ENCODE measurements around the gene KIF26A. TPM values are rescaled to one million over a fixed set of nuclear protein-coding genes. Genes with fewer than 3 reads are reported as not detected.

KIF26A gene
- polyA plus RNA-seq, 1 experiment: 0.10 TPM

GRCh38 chr14:104140213-104140462 lies 1.8 kb downstream of the KIF26A start:
- CTCF ChIA-PET: interaction anchor here (0.9 kb wide), 1 partner anchor 424 kb away, joined by 3 read pairs; no protein-coding TSS in a partner anchor
- TF ChIP-seq CTCF (IDR thresholded peaks at IDR 0.05; ENCODE audit: insufficient read depth, low read depth, low read length): no peak
- Histone ChIP-seq H3K4me3 (ENCODE audit: low read depth, low read length) (no peak overlapping the region), H3K27me3 (ENCODE audit: control insufficient read depth, insufficient read depth, low read length) (peaks cover 24% of the 10 kb centered on the region), H3K36me3 (ENCODE audit: control insufficient read depth, insufficient read depth, low read length) (no peaks in the 10 kb centered on the region)
- POLR2A ChIA-PET: no interaction called here
- no peak for DNase-seq (ENCODE audit: low read depth)

GRCh38 chr14:104140463-104141331 lies 2.3 kb downstream of the KIF26A start:
- Histone ChIP-seq H3K36me3 (ENCODE audit: control insufficient read depth, insufficient read depth, low read length) (no peaks in the 10 kb centered on the region), H3K4me3 (ENCODE audit: low read depth, low read length) (no peak overlapping the region), H3K27me3 (ENCODE audit: control insufficient read depth, insufficient read depth, low read length) (peaks cover 22% of the 10 kb centered on the region)
- ChIA-PET POLR2A (no interaction called here), CTCF (interaction anchor here (0.9 kb wide), 1 partner anchor 424 kb away, joined by 3 read pairs; no protein-coding TSS in a partner anchor)
- no peak for DNase-seq (ENCODE audit: low read depth)
- TF ChIP-seq CTCF (IDR thresholded peaks at IDR 0.05; ENCODE audit: insufficient read depth, low read depth, low read length): no peak

- Histone ChIP-seq H3K27me3 (ENCODE audit: control insufficient read depth, insufficient read depth, low read length) (peaks cover 16% of the 10 kb centered on the region), H3K4me3 (ENCODE audit: low read depth, low read length) (no peak overlapping the region), H3K36me3 (ENCODE audit: control insufficient read depth, insufficient read depth, low read length) (no peaks in the 10 kb centered on the region)
- POLR2A ChIA-PET: no interaction called here
- no peak for DNase-seq (ENCODE audit: low read depth)
- CTCF ChIA-PET: interaction anchor here (1.4 kb wide), 1 partner anchor 422 kb away, joined by 6 read pairs; no protein-coding TSS in a partner anchor
- no peak for TF ChIP-seq CTCF (IDR thresholded peaks at IDR 0.05; ENCODE audit: insufficient read depth, low read depth, low read length)
Observed at GRCh38 chr14:104141621-104142091, 3.3 kb downstream of the KIF26A start.

GRCh38 chr14:104142136-104142945 lies 4.0 kb downstream of the KIF26A start:
- Histone ChIP-seq H3K36me3 (ENCODE audit: control insufficient read depth, insufficient read depth, low read length) (no peaks in the 10 kb centered on the region), H3K27me3 (ENCODE audit: control insufficient read depth, insufficient read depth, low read length) (peaks cover 10% of the 10 kb centered on the region), H3K4me3 (ENCODE audit: low read depth, low read length) (no peak overlapping the region)
- POLR2A ChIA-PET: no interaction called here
- no peak for TF ChIP-seq CTCF (IDR thresholded peaks at IDR 0.05; ENCODE audit: insufficient read depth, low read depth, low read length)
- CTCF ChIA-PET: interaction anchor here (1.4 kb wide), 1 partner anchor 422 kb away, joined by 6 read pairs; no protein-coding TSS in a partner anchor
- DNase-seq (ENCODE audit: low read depth): no peak

- POLR2A ChIA-PET: no interaction called here
- no peak for TF ChIP-seq CTCF (IDR thresholded peaks at IDR 0.05; ENCODE audit: insufficient read depth, low read depth, low read length)
- DNase-seq (ENCODE audit: low read depth): no peak
- CTCF ChIA-PET: no interaction called here
- Histone ChIP-seq H3K4me3 (ENCODE audit: low read depth, low read length) (no peak overlapping the region), H3K27me3 (ENCODE audit: control insufficient read depth, insufficient read depth, low read length) (peaks cover 6% of the 10 kb centered on the region; the same call in 1 of the 2 replicates), H3K36me3 (ENCODE audit: control insufficient read depth, insufficient read depth, low read length) (no peaks in the 10 kb centered on the region)
Observed at GRCh38 chr14:104142946-104143470, 4.6 kb downstream of the KIF26A start.
